HEK293 (cell line): Measurements from ENCODE around the gene LTBP1.

Experiments used
- CTCF ChIA-PET: fragments of 350-600 bp; formaldehyde crosslinking; extraction: SDS; loops from one replicate; lab custom pipeline; 2021; ENCODE audit warnings: antibody characterized with exemption; lab: Yijun Ruan, JAX
- POLR2A ChIA-PET: fragments of 300-600 bp; formaldehyde crosslinking; extraction: SDS; loops from one replicate; lab custom pipeline; 2020; ENCODE audit warnings: antibody characterized with exemption, inconsistent platforms; lab: Yijun Ruan, JAX
- H3K27ac ChIP-seq: fragments of 200-500 bp; sonication (Bioruptor generic); 2 replicates; pipeline ENCODE4 v1.5.1; 2014; ENCODE audit warnings: low read depth, low read length, control low read depth, inconsistent platforms; ENCODE audit errors: extremely low read depth
- H3K36me3 ChIP-seq, 2 experiments: fragments of 200-500 bp in 1 of 2; sonication (Bioruptor generic) in 1 of 2; 1 replicate in 1 of 2; 2 replicates in 1 of 2; pipeline ENCODE4 v1.5.1; 2014 to 2017; ENCODE audit warnings: inconsistent platforms in 2 of 2, low read length in 2 of 2; ENCODE audit not compliant: control insufficient read depth in 2 of 2, insufficient read depth in 1 of 2
- H3K4me1 ChIP-seq: fragments of 200-500 bp; sonication (Bioruptor generic); 2 replicates; pipeline ENCODE4 v1.5.1; 2014; ENCODE audit warnings: mild to moderate bottlenecking, low read length, inconsistent platforms; ENCODE audit not compliant: control insufficient read depth, insufficient read depth
- H3K4me3 ChIP-seq: 2 replicates; pipeline ENCODE4 v1.5.1; 2011; ENCODE audit warnings: low read depth, mild to moderate bottlenecking, control low read depth, low read length, moderate library complexity
- H3K9me3 ChIP-seq: fragments of 200-500 bp; sonication (Bioruptor generic); 2 replicates; pipeline ENCODE4 v1.5.1; 2014; ENCODE audit warnings: low read depth, low read length, inconsistent platforms; ENCODE audit not compliant: control insufficient read depth, insufficient read depth
- BCL11B ChIP-seq: fragments of 450-650 bp; formaldehyde crosslinking; IDR thresholded peaks from 2 replicates; pipeline ENCODE4 v1.5.1; 2016; ENCODE audit warnings: low read depth, missing biosample characterization, missing genetic modification characterization
- BCL6B ChIP-seq: fragments of 450-650 bp; formaldehyde crosslinking; IDR thresholded peaks from 2 replicates; pipeline ENCODE4 v1.5.1; 2017; ENCODE audit warnings: missing biosample characterization, missing genetic modification characterization
- FEZF1 ChIP-seq: fragments of 450-650 bp; formaldehyde crosslinking; IDR thresholded peaks from 2 replicates; pipeline ENCODE4 v1.5.1; 2016; ENCODE audit warnings: missing biosample characterization, missing genetic modification characterization
- KLF1 ChIP-seq: fragments of 450-650 bp; formaldehyde crosslinking; IDR thresholded peaks from 2 replicates; pipeline ENCODE4 v1.5.1; 2016; ENCODE audit warnings: missing biosample characterization, missing genetic modification characterization
- KLF16 ChIP-seq: fragments of 450-650 bp; formaldehyde crosslinking; IDR thresholded peaks from 2 replicates; pipeline ENCODE4 v1.5.1; 2017; ENCODE audit warnings: missing biosample characterization, missing genetic modification characterization
- PRDM4 ChIP-seq: fragments of 450-650 bp; formaldehyde crosslinking; IDR thresholded peaks from 2 replicates; pipeline ENCODE4 v1.5.1; 2017; ENCODE audit warnings: missing biosample characterization, missing genetic modification characterization
- SCRT1 ChIP-seq: fragments of 450-650 bp; formaldehyde crosslinking; IDR thresholded peaks from 2 replicates; pipeline ENCODE4 v1.5.1; 2016; ENCODE audit warnings: missing biosample characterization, missing genetic modification characterization, borderline replicate concordance
- TCF7L2 ChIP-seq: IDR thresholded peaks from 2 replicates; pipeline ENCODE4 v1.6.1; 2011; ENCODE audit warnings: low read depth, mild to moderate bottlenecking, inconsistent platforms, low read length, moderate library complexity, borderline replicate concordance
- ZBTB11 ChIP-seq: fragments of 450-650 bp; formaldehyde crosslinking; conservative IDR thresholded peaks from 2 replicates; pipeline ENCODE4 v1.5.1; 2016; ENCODE audit warnings: low read depth, missing biosample characterization, missing genetic modification characterization
- ZBTB7A ChIP-seq: fragments of 450-650 bp; formaldehyde crosslinking; IDR thresholded peaks from 2 replicates; pipeline ENCODE4 v1.5.1; 2016; ENCODE audit warnings: low read depth, missing biosample characterization, missing genetic modification characterization
- ZBTB8A ChIP-seq: fragments of 450-650 bp; formaldehyde crosslinking; IDR thresholded peaks from 2 replicates; pipeline ENCODE4 v1.5.1; 2016; ENCODE audit warnings: missing biosample characterization, missing genetic modification characterization
- ZFP3 ChIP-seq: fragments of 450-650 bp; formaldehyde crosslinking; IDR thresholded peaks from 2 replicates; pipeline ENCODE4 v1.5.1; 2016; ENCODE audit warnings: low read depth, missing biosample characterization, missing genetic modification characterization
- ZNF138 ChIP-seq: fragments of 450-650 bp; formaldehyde crosslinking; IDR thresholded peaks from 2 replicates; pipeline ENCODE4 v1.5.1; 2016; ENCODE audit warnings: missing biosample characterization, missing genetic modification characterization, borderline replicate concordance
- ZNF214 ChIP-seq: fragments of 450-650 bp; formaldehyde crosslinking; IDR thresholded peaks from 2 replicates; pipeline ENCODE4 v1.5.1; 2017; ENCODE audit warnings: missing biosample characterization, mild to moderate bottlenecking, missing genetic modification characterization, borderline replicate concordance
- ZNF23 ChIP-seq: fragments of 450-650 bp; formaldehyde crosslinking; IDR thresholded peaks from 2 replicates; pipeline ENCODE4 v1.5.1; 2016; ENCODE audit warnings: missing biosample characterization, missing genetic modification characterization, borderline replicate concordance
- ZNF274 ChIP-seq, 2 experiments: fragments of 200-500 bp in 1 of 2; fragments of 450-650 bp in 1 of 2; sonication (Bioruptor generic) in 1 of 2; formaldehyde crosslinking in 1 of 2; IDR thresholded peaks; 2 replicates each; pipeline versions ENCODE4 v1.5.1 to v1.6.1; 2014 to 2016; ENCODE audit warnings: borderline replicate concordance in 1 of 2, inconsistent platforms in 1 of 2, low read length in 1 of 2, missing biosample characterization in 1 of 2, missing genetic modification characterization in 1 of 2
- ZNF280C ChIP-seq: fragments of 450-650 bp; formaldehyde crosslinking; IDR thresholded peaks from 2 replicates; pipeline ENCODE4 v1.5.1; 2016; ENCODE audit warnings: missing biosample characterization, missing genetic modification characterization
- ZNF341 ChIP-seq: fragments of 450-650 bp; formaldehyde crosslinking; IDR thresholded peaks from 2 replicates; pipeline ENCODE4; 2016; ENCODE audit warnings: low read depth, missing biosample characterization, missing genetic modification characterization
- ZNF561 ChIP-seq: fragments of 450-650 bp; IDR thresholded peaks from 2 replicates; pipeline ENCODE4 v1.5.1; 2018; ENCODE audit warnings: missing biosample characterization, missing genetic modification characterization, borderline replicate concordance
- ZNF610 ChIP-seq: fragments of 450-650 bp; formaldehyde crosslinking; IDR thresholded peaks from 2 replicates; pipeline ENCODE4 v1.5.1; 2016; ENCODE audit warnings: missing biosample characterization, missing genetic modification characterization, borderline replicate concordance
- ZNF629 ChIP-seq: fragments of 450-650 bp; formaldehyde crosslinking; IDR thresholded peaks from 2 replicates; pipeline ENCODE4 v1.5.1; 2017; ENCODE audit warnings: missing biosample characterization, missing genetic modification characterization
- ZNF658 ChIP-seq: fragments of 450-650 bp; formaldehyde crosslinking; IDR thresholded peaks from 2 replicates; pipeline ENCODE4; 2016; ENCODE audit warnings: missing biosample characterization, missing genetic modification characterization
- ZNF704 ChIP-seq: fragments of 450-650 bp; formaldehyde crosslinking; IDR thresholded peaks from 2 replicates; pipeline ENCODE4 v1.5.1; 2016; ENCODE audit warnings: missing biosample characterization, missing genetic modification characterization
- ZNF76 ChIP-seq: fragments of 450-650 bp; formaldehyde crosslinking; IDR thresholded peaks from 2 replicates; pipeline ENCODE4; 2016; ENCODE audit warnings: low read depth, missing biosample characterization, missing genetic modification characterization, borderline replicate concordance
- ZNF777 ChIP-seq: fragments of 450-650 bp; formaldehyde crosslinking; IDR thresholded peaks from 2 replicates; pipeline ENCODE4 v1.5.1; 2017; ENCODE audit warnings: missing biosample characterization, missing genetic modification characterization, borderline replicate concordance

Gene LTBP1

GRCh38 chr2:32904751-32905150 lies 42.0 kb upstream of the LTBP1 start:
- TF ChIP-seq SCRT1 (no peak), ZNF341 (tag by site-specific recombination) (no peak), ZNF23 (tag by site-specific recombination) (no peak), FEZF1 (tag by site-specific recombination) (no peak), ZNF629 (tag by site-specific recombination) (no peak), ZNF76 (tag by site-specific recombination) (no peak), ZNF561 (tag by site-specific recombination) (no peak), ZBTB8A (tag by site-specific recombination) (no peak), KLF16 (tag by site-specific recombination) (no peak), ZNF214 (tag by site-specific recombination) (no peak), ZNF610 (tag by site-specific recombination) (no peak), PRDM4 (tag by site-specific recombination) (no peak), BCL11B (tag by site-specific recombination) (no peak), BCL6B (tag by site-specific recombination) (no peak), ZNF704 (tag by site-specific recombination) (no peak), ZNF777 (tag by site-specific recombination) (no peak), ZNF280C (no peak), ZNF274 (IDR thresholded peaks at IDR 0.05; ENCODE audit: low read length) (no peak), ZNF274 (tag by site-specific recombination; IDR thresholded peaks at IDR 0.05; ENCODE audit: borderline replicate concordance) (no peak)
- TF ChIP-seq, all 188 proteins: peak for 0
- CTCF ChIA-PET, result no interaction called here
- Histone ChIP-seq H3K4me3 (no peak overlapping the region), H3K9me3 (no peaks in the 10 kb centered on the region), H3K4me1 (no peaks in the 10 kb centered on the region), H3K36me3 (no peaks in the 10 kb centered on the region), H3K27ac (no peak overlapping the region)
- POLR2A ChIA-PET, result interaction anchor here (1.1 kb wide), 1 partner anchor 694 kb away, joined by 4 read pairs; the partner anchor contains the start of gene FAM98A

- no peaks in the 10 kb centered on the region for H3K4me1 ChIP-seq
- no peaks in the 10 kb centered on the region for H3K36me3 ChIP-seq
- TF ChIP-seq ZNF561 (tag by site-specific recombination), result no peak
- no peak for TF ChIP-seq KLF1 (tag by site-specific recombination)
- TF ChIP-seq ZNF138 (tag by site-specific recombination), result no peak
- TF ChIP-seq ZNF658 (tag by site-specific recombination), result no peak
- no peak for TF ChIP-seq ZBTB7A (tag by site-specific recombination)
- TF ChIP-seq ZBTB11 (tag by site-specific recombination), result no peak
- no peak for TF ChIP-seq ZFP3 (tag by site-specific recombination)
- no peak for TF ChIP-seq TCF7L2
- H3K4me3 ChIP-seq, result no peak overlapping the region
- no peak overlapping the region for H3K27ac ChIP-seq
- POLR2A ChIA-PET, result interaction anchor here (1.1 kb wide), 1 partner anchor 694 kb away, joined by 4 read pairs; the partner anchor contains the start of gene FAM98A
- no peaks in the 10 kb centered on the region for H3K9me3 ChIP-seq
- CTCF ChIA-PET, result no interaction called here
These were observed 41.5 kb upstream of the LTBP1 start for GRCh38 chr2:32905270-32905669.
